GM12878 (cell line): ENCODE measurements around the gene PHF10. TPM values are rescaled to one million over a fixed set of nuclear protein-coding genes. Genes with fewer than 3 reads are reported as not detected.

Experiments used
- ATAC-seq: fragments of 200-7000 bp; cut with Tn5 transposase; 3 replicates; pipeline ENCODE4 v1.9.1; 2020; ENCODE audit warnings: mild to moderate bottlenecking, moderate library complexity
- BruUV-seq: library from RNA; stranded (reverse); fragments of 400-500 nt; replicated peaks from 2 replicates; lab custom pipeline; 2021; lab: Mats Ljungman, UMichigan
- CTCF ChIA-PET: fragments of 300-600 bp; sonication (Branson Sonifier 250); formaldehyde crosslinking; extraction: SDS; loops from one replicate; lab custom pipeline; 2021; ENCODE audit warnings: inconsistent platforms; lab: Yijun Ruan, JAX
- POLR2A ChIA-PET: fragments of 350-600 bp; formaldehyde crosslinking; extraction: SDS; loops from one replicate; lab custom pipeline; 2021; ENCODE audit warnings: inconsistent platforms; lab: Charles Lee
- RAD21 ChIA-PET: fragments of 300-600 bp; sonication (Branson Sonifier 250); formaldehyde crosslinking; loops from one replicate; lab custom pipeline; 2023; ENCODE audit warnings: antibody characterized with exemption; ENCODE audit not compliant: unreplicated experiment; lab: Charles Lee
- SMC1A ChIA-PET: fragments of 300-600 bp; sonication (Branson Sonifier 250); formaldehyde crosslinking; loops from one replicate; lab custom pipeline; 2023; ENCODE audit not compliant: unreplicated experiment, uncharacterized antibody; lab: Charles Lee
- DNase-seq: peaks from one replicate; pipeline ENCODE4 v3.0.0-alpha.2; 2011; ENCODE audit warnings: low read depth, low spot score
- FAIRE-seq: peaks from 3 replicates; lab custom pipeline; 2011; peaks lifted over from hg19 to GRCh38; lab: Jason Lieb, UNC
- H2AFZ ChIP-seq: 2 replicates; pipeline ENCODE4 v1.6.0; 2011; ENCODE audit warnings: low read depth, low read length, control low read depth; ENCODE audit not compliant: control insufficient read depth
- H3K27ac ChIP-seq: 2 replicates; pipeline ENCODE4 v1.5.1; 2011; ENCODE audit warnings: control low read depth; ENCODE audit not compliant: control insufficient read depth, insufficient read depth
- H3K27me3 ChIP-seq, 2 experiments: replicated peaks in 1 of 2; 2 replicates each; pipeline versions ENCODE4 v1.6.0 to v1.6.1; 2011; ENCODE audit warnings: low read length in 1 of 2; ENCODE audit not compliant: control insufficient read depth in 2 of 2, insufficient read depth in 2 of 2
- H3K36me3 ChIP-seq, 2 experiments: 2 replicates each; pipeline ENCODE4 v1.5.1; 2011; ENCODE audit warnings: low read length in 1 of 2; ENCODE audit not compliant: control insufficient read depth in 2 of 2, insufficient read depth in 2 of 2
- H3K4me1 ChIP-seq: 2 replicates; pipeline ENCODE4 v1.6.1; 2011; ENCODE audit warnings: mild to moderate bottlenecking, low read length, moderate library complexity, mixed read lengths; ENCODE audit not compliant: control insufficient read depth, insufficient read depth
- H3K4me2 ChIP-seq: 2 replicates; pipeline ENCODE4 v1.6.0; 2011; ENCODE audit warnings: control low read depth; ENCODE audit not compliant: control insufficient read depth, insufficient read depth
- H3K4me3 ChIP-seq: fragments of 200-600 bp; sonication (generic); 2 replicates; pipeline ENCODE4 v1.5.1; 2016
- H3K79me2 ChIP-seq: 2 replicates; pipeline ENCODE4 v1.6.0; 2011; ENCODE audit warnings: low read length; ENCODE audit not compliant: control insufficient read depth, insufficient read depth
- H3K9ac ChIP-seq: 2 replicates; pipeline ENCODE4 v1.8.0; 2011; ENCODE audit warnings: low read length, control low read depth, mixed read lengths; ENCODE audit not compliant: control insufficient read depth, insufficient read depth
- H3K9me3 ChIP-seq: replicated peaks from 3 replicates; pipeline ENCODE4 v1.5.1; 2011; ENCODE audit warnings: mild to moderate bottlenecking, low read length; ENCODE audit not compliant: control insufficient read depth, insufficient read depth
- H4K20me1 ChIP-seq: 2 replicates; pipeline ENCODE4 v1.6.0; 2011; ENCODE audit not compliant: control insufficient read depth, insufficient read depth
- ATF3 ChIP-seq: IDR thresholded peaks from 2 replicates; pipeline ENCODE4 v1.6.1; 2011; ENCODE audit warnings: low read depth, mild to moderate bottlenecking, low read length, moderate library complexity, borderline replicate concordance; ENCODE audit errors: extremely low read depth
- EGR1 ChIP-seq, 2 experiments: IDR thresholded peaks; 1 replicate in 1 of 2; 2 replicates in 1 of 2; pipeline ENCODE4 v1.6.1; 2011 to 2012; ENCODE audit warnings: low read depth in 2 of 2, low read length in 2 of 2, borderline replicate concordance in 1 of 2, mild to moderate bottlenecking in 1 of 2, moderate library complexity in 1 of 2
- EP300 ChIP-seq, 2 experiments: fragments of 150-350 bp in 1 of 2; IDR thresholded peaks; 2 replicates each; pipeline ENCODE4 v1.6.1; 2011 to 2012; ENCODE audit warnings: low read depth in 2 of 2, low read length in 2 of 2, borderline replicate concordance in 1 of 2, improper control_type of control experiment in 1 of 2, inconsistent platforms in 1 of 2; ENCODE audit not compliant: control insufficient read depth in 1 of 2
- POU2F2 ChIP-seq: IDR thresholded peaks from 3 replicates; pipeline ENCODE4 v1.6.1; 2011; ENCODE audit warnings: low read depth, mild to moderate bottlenecking, low read length, borderline replicate concordance
- RBBP5 ChIP-seq: fragments of 200-600 bp; sonication (generic); conservative IDR thresholded peaks from 2 replicates; pipeline ENCODE4 v1.6.1; 2016
- SMAD5 ChIP-seq: IDR thresholded peaks from 2 replicates; pipeline ENCODE4 v1.6.1; 2016; ENCODE audit warnings: antibody characterized with exemption, low read depth
- WRNIP1 ChIP-seq: IDR thresholded peaks from 2 replicates; pipeline ENCODE4 v1.6.1; 2011; ENCODE audit warnings: low read depth, low read length, improper control_type of control experiment, borderline replicate concordance
- ZNF274 ChIP-seq: IDR thresholded peaks from one replicate; pipeline ENCODE4 v1.8.0; 2011; ENCODE audit not compliant: insufficient read length, insufficient read depth
- WGBS: methylation state at CpG from one replicate; pipeline ENCODE4 v1.1.6; 2016; ENCODE audit warnings: low lambda C conversion rate; ENCODE audit not compliant: insufficient replicate concordance, insufficient coverage; ENCODE audit errors: missing lambda C conversion rate; 5-methylcytosine and 5-hydroxymethylcytosine counted together
- in situ Hi-C: fragments of 300-500 bp; cut with MboI; formaldehyde crosslinking; loops from 9 replicates; pipeline ENCODE4 v1.14.3; 2018; ENCODE audit warnings: mixed read lengths
- intact Hi-C: fragments of 100-400 bp; cut with micrococcal nuclease; formaldehyde crosslinking; loops from one replicate; pipeline ENCODE4 v1.14.2; 2022; ENCODE audit not compliant: unreplicated experiment
- polyA plus RNA-seq, 11 experiments: library from polyadenylated mRNA; depleted of rRNA in 4 of 11; unstranded in 6 of 11; stranded (reverse) in 5 of 11; fragments of >200 nt; fragmentation: Nextera tagmentation in 4 of 11; fragmentation: Illumina TruSeq in 1 of 11; extraction: Ambion mirVana in 4 of 11; extraction: Trizol in 1 of 11; gene quantifications; 1 replicate in 1 of 11; 2 replicates in 10 of 11; pipeline versions ENCODE4 v1.2.1 to v1.2.3, GENCODE V29; 2011 to 2016; ENCODE audit warnings: inconsistent platforms in 2 of 11, missing spikeins in 2 of 11, low read depth in 1 of 11
- total RNA-seq, 4 experiments: library from RNA; depleted of rRNA in 3 of 4; stranded (reverse); fragments of >200 nt in 3 of 4; fragmentation: Illumina TruSeq in 1 of 4; extraction: Trizol in 1 of 4; gene quantifications; 2 replicates each; pipeline versions ENCODE4 v1.2.1 to v1.2.3, GENCODE V29; 2013 to 2021

The PHF10 gene
- total and polyA plus RNA-seq, 10 of the 15 experiments (the other 5 are each of a cell fraction or from before 2014, with no cell fraction given) = 3.8 to 35.6 (median 15.8) TPM

- H3K27me3 ChIP-seq = no peaks in the 10 kb centered on the region
- POLR2A ChIA-PET = interaction anchor here (0.6 kb wide), 1 partner anchor 29 kb away, joined by 3 read pairs; no protein-coding TSS in a partner anchor
- no peak overlapping the region for H3K9ac ChIP-seq
- no peaks in the 10 kb centered on the region for H3K79me2 ChIP-seq
- no peaks in the 10 kb centered on the region for H3K4me1 ChIP-seq
- ATAC-seq = no peak
- in situ Hi-C loops (no loop called here), intact Hi-C loops (no loop called here)
- no peak overlapping the region for H3K4me2 ChIP-seq
- SMC1A ChIA-PET = no interaction called here
- FAIRE-seq = no peak
- no peak overlapping the region for H3K4me3 ChIP-seq
- H3K9me3 ChIP-seq = no peaks in the 10 kb centered on the region
- no peak for DNase-seq
- H3K27ac ChIP-seq = no peak overlapping the region
- CTCF ChIA-PET = no interaction called here
- RAD21 ChIA-PET = no interaction called here
- WGBS = 99% methylated on average over 10 of the region's 10 CpGs
- TF ChIP-seq ZNF274 (no peak), RBBP5 (no peak), EGR1 (IDR thresholded peaks at IDR 0.05; ENCODE audit: borderline replicate concordance in 1 of 2, low read depth in 2 of 2, low read length in 2 of 2) (no peak)
- H2AFZ ChIP-seq = no peak overlapping the region
- no TSS peak for BruUV-seq
- no peaks in the 10 kb centered on the region for H4K20me1 ChIP-seq
- H3K36me3 ChIP-seq = peaks cover 3 to 18% of the 10 kb centered on the region in 2 experiments
These were observed 39.0 kb upstream of the PHF10 start for GRCh38 chr6:169763308-169763707.

GRCh38 chr6:169755162-169755561 lies 30.9 kb upstream of the PHF10 start:
- Histone ChIP-seq H3K27me3 (no peaks in the 10 kb centered on the region), H2AFZ (no peak overlapping the region), H4K20me1 (no peaks in the 10 kb centered on the region), H3K36me3 (peaks cover 0 to 10% of the 10 kb centered on the region in 2 experiments; a peak in 2 of 4 replicates), H3K79me2 (peaks cover 29% of the 10 kb centered on the region), H3K4me2 (no peak overlapping the region), H3K4me3 (no peak overlapping the region), H3K4me1 (peaks cover 5% of the 10 kb centered on the region; the same call in 1 of the 2 replicates), H3K9me3 (no peaks in the 10 kb centered on the region), H3K9ac (no peak overlapping the region), H3K27ac (no peak overlapping the region)
- FAIRE-seq (no peak), DNase-seq (no peak), ATAC-seq (no peak)
- in situ Hi-C loops (no loop called here), intact Hi-C loops (no loop called here)
- CTCF ChIA-PET = no interaction called here
- TF ChIP-seq EP300 (IDR thresholded peaks at IDR 0.05; ENCODE audit: borderline replicate concordance in 1 of 2, control insufficient read depth in 1 of 2, low read depth in 2 of 2, low read length in 2 of 2) (no peak), SMAD5 (no peak), POU2F2 (no peak), ATF3 (no peak), WRNIP1 (no peak)
- WGBS = 96% methylated on average over 6 of the region's 6 CpGs
- SMC1A ChIA-PET = interaction anchor here (1.0 to 1.4 kb wide), 2 partner anchors 11 to 809 kb away, joined by 3 read pairs; no protein-coding TSS in a partner anchor
- RAD21 ChIA-PET = no interaction called here
- no TSS peak for BruUV-seq
- POLR2A ChIA-PET = no interaction called here
